Peyer's patch (tissue), 4 donors: ENCODE data around the gene STK32B. TPM values are rescaled to one million over a fixed set of nuclear protein-coding genes. Genes with fewer than 3 reads are reported as not detected.
A peak's percentile ranks its signal among the peaks of the same experiment; 100 is the strongest.

Experiments
- DNase-seq, 3 donors: peaks; one replicate each; pipeline ENCODE4 v3.0.0-alpha.2; 2017 to 2019
- H3K27ac ChIP-seq, 4 donors: fragments of 200-600 bp; sonication (generic); one replicate each; pipeline ENCODE4 v1.5.1; 2016 to 2019
- H3K27me3 ChIP-seq, 2 donors: fragments of 200-600 bp; sonication (generic); one replicate each; pipeline ENCODE4 v1.5.1; 2019
- H3K36me3 ChIP-seq, 3 donors: fragments of 200-600 bp; sonication (generic); one replicate each; pipeline ENCODE4 v1.5.1; 2016 to 2019
- H3K4me1 ChIP-seq, 4 donors: fragments of 200-600 bp; sonication (generic); one replicate each; pipeline ENCODE4 v1.5.1; 2016 to 2019
- H3K4me3 ChIP-seq, 4 donors: fragments of 200-600 bp; sonication (generic); 1 replicate in 3 of 4; 2 replicates in 1 of 4; pipeline ENCODE4 v1.5.1; 2016 to 2019; ENCODE audit warnings: mild to moderate bottlenecking in 1 of 4
- H3K9me3 ChIP-seq, 4 donors: fragments of 200-600 bp; sonication (generic); one replicate each; pipeline ENCODE4 v1.5.1; 2016 to 2019; ENCODE audit warnings: mild to moderate bottlenecking in 1 of 4
- CTCF ChIP-seq, 6 experiments: fragments of 450-650 bp in 4 of 6; fragments of 200-600 bp in 2 of 6; sonication (generic) in 1 of 6; IDR thresholded peaks; one replicate each; pipeline ENCODE4 v1.5.1; 2017 to 2019; ENCODE audit warnings: antibody characterized with exemption in 6 of 6, mild to moderate bottlenecking in 3 of 6, moderate library complexity in 1 of 6
- POLR2A ChIP-seq, 2 donors: fragments of 450-650 bp; IDR thresholded peaks; one replicate each; pipeline ENCODE4 v1.5.1; 2017; ENCODE audit warnings: antibody characterized with exemption in 2 of 2, mild to moderate bottlenecking in 2 of 2, moderate library complexity in 2 of 2
- total RNA-seq, 4 donors: library from RNA; depleted of rRNA; stranded (reverse); fragments of >200 nt; gene quantifications; one replicate each; pipeline ENCODE4 v1.1.0, GENCODE V29; 2016

Gene STK32B
- total RNA-seq, 4 donors from 2014 or later: 0.35 to 3.3 (median 1.3) TPM

GRCh38 chr4:5037553-5038551, 13.4 kb upstream of the STK32B start:
- Histone ChIP-seq H3K9me3 (no peaks in the 10 kb centered on the region), H3K36me3 (no peaks in the 10 kb centered on the region), H3K4me1 (peaks cover 0 to 14% (median 0%) of the 10 kb centered on the region in 4 donors), H3K27ac (no peak overlapping the region), H3K27me3 (no peaks in the 10 kb centered on the region), H3K4me3 (no peak overlapping the region)
- TF ChIP-seq POLR2A (IDR thresholded peaks at IDR 0.05): no peak
- no peak for TF ChIP-seq CTCF (IDR thresholded peaks at IDR 0.05)
- DNase-seq: peak in 1 of 3 donors; percentile 61

GRCh38 chr4:5039800-5040199, 11.5 kb upstream of the STK32B start:
- TF ChIP-seq CTCF (IDR thresholded peaks at IDR 0.05): no peak
- TF ChIP-seq POLR2A (IDR thresholded peaks at IDR 0.05): no peak

GRCh38 chr4:5040856-5041620, 10.2 kb upstream of the STK32B start:
- H3K36me3 ChIP-seq: no peaks in the 10 kb centered on the region
- H3K4me1 ChIP-seq: no peaks in the 10 kb centered on the region
- no peaks in the 10 kb centered on the region for H3K27me3 ChIP-seq
- TF ChIP-seq CTCF (IDR thresholded peaks at IDR 0.05) (no peak), POLR2A (IDR thresholded peaks at IDR 0.05) (no peak)
- H3K9me3 ChIP-seq: no peaks in the 10 kb centered on the region
- H3K27ac ChIP-seq: no peak overlapping the region
- H3K4me3 ChIP-seq: no peak overlapping the region
- DNase-seq: no peak

More at GRCh38 chr4:5039800-5040199, 11.5 kb upstream of the STK32B start:
- Histone ChIP-seq H3K36me3 (no peaks in the 10 kb centered on the region), H3K4me3 (no peak overlapping the region), H3K9me3 (no peaks in the 10 kb centered on the region), H3K27me3 (no peaks in the 10 kb centered on the region), H3K27ac (no peak overlapping the region), H3K4me1 (peaks cover 0 to 1% (median 0%) of the 10 kb centered on the region in 4 donors)
- DNase-seq: no peak

- no peak for TF ChIP-seq CTCF (IDR thresholded peaks at IDR 0.05)
- TF ChIP-seq POLR2A (IDR thresholded peaks at IDR 0.05): no peak
- no peaks in the 10 kb centered on the region for H3K4me1 ChIP-seq
- no peaks in the 10 kb centered on the region for H3K9me3 ChIP-seq
- H3K27ac ChIP-seq: no peak overlapping the region
- H3K36me3 ChIP-seq: no peaks in the 10 kb centered on the region
- DNase-seq: no peak
- no peaks in the 10 kb centered on the region for H3K27me3 ChIP-seq
- H3K4me3 ChIP-seq: no peak overlapping the region
These were observed 9.6 kb upstream of the STK32B start for GRCh38 chr4:5041699-5042098.

- Histone ChIP-seq H3K27me3 (no peaks in the 10 kb centered on the region), H3K4me1 (no peaks in the 10 kb centered on the region), H3K9me3 (no peaks in the 10 kb centered on the region), H3K36me3 (no peaks in the 10 kb centered on the region), H3K27ac (no peak overlapping the region), H3K4me3 (no peak overlapping the region)
- no peak for DNase-seq
- TF ChIP-seq POLR2A (IDR thresholded peaks at IDR 0.05): no peak
- TF ChIP-seq CTCF (IDR thresholded peaks at IDR 0.05): no peak
These were observed 7.7 kb upstream of the STK32B start for GRCh38 chr4:5043579-5043978.
